ENCODE data around the gene C16orf87.

GRCh38 chr16:46793841-46794240, 37.1 kb downstream of the C16orf87 start:
- TF ChIP-seq POLR2A (IDR thresholded peaks at IDR 0.05; ENCODE audit: low read length), result no peak
- TF ChIP-seq GATA1 (IDR thresholded peaks at IDR 0.05; ENCODE audit: low read depth, low read length), result no peak
